Left lung (tissue), 10 donors: Measurements from ENCODE around the gene MYO5A. TPM values are rescaled to one million over a fixed set of nuclear protein-coding genes. Genes with fewer than 3 reads are reported as not detected.
A peak's percentile ranks its signal among the peaks of the same experiment; 100 is the strongest.
"Not testable (repeated sequence)": the region's sequence is repeated elsewhere in the genome, so short reads cannot be mapped to it uniquely, and the experiment has no call there.

Experiments used
- ATAC-seq: fragments of 200-7000 bp; cut with Tn5 transposase; one replicate; pipeline ENCODE4 v1.9.1; 2020; ENCODE audit warnings: moderate library complexity
- DNase-seq, 4 donors: peaks; one replicate each; pipeline ENCODE4 v3.0.0-alpha.2; 2013 to 2020
- H3K27ac ChIP-seq, 2 donors: fragments of 200-600 bp; sonication (generic) in 1 of 2; one replicate each; pipeline versions ENCODE4 v1.5.0 to v1.8.0; 2020 to 2021
- H3K27me3 ChIP-seq, 2 donors: fragments of 200-600 bp; sonication (generic) in 1 of 2; one replicate each; pipeline versions ENCODE4 v1.5.0 to v1.8.0; 2020 to 2021
- H3K36me3 ChIP-seq, 2 donors: fragments of 200-600 bp; sonication (generic) in 1 of 2; one replicate each; pipeline versions ENCODE4 v1.5.0 to v1.8.0; 2020 to 2021
- H3K4me1 ChIP-seq, 2 donors: fragments of 200-600 bp; one replicate each; pipeline ENCODE4 v1.8.0; 2021
- H3K4me3 ChIP-seq, 2 donors: fragments of 200-600 bp; sonication (generic) in 1 of 2; one replicate each; pipeline versions ENCODE4 v1.5.0 to v1.8.0; 2020 to 2021; ENCODE audit warnings: mild to moderate bottlenecking in 1 of 2
- H3K9me3 ChIP-seq, 2 donors: fragments of 200-600 bp; sonication (generic) in 1 of 2; one replicate each; pipeline versions ENCODE4 v1.5.0 to v1.8.0; 2020 to 2021
- CTCF ChIP-seq, 2 donors: fragments of 200-600 bp; sonication (generic) in 1 of 2; IDR thresholded peaks; one replicate each; pipeline versions ENCODE4 v1.5.0 to v1.8.0; 2021; ENCODE audit warnings: antibody characterized with exemption in 2 of 2
- intact Hi-C, 2 donors: fragments of 100-400 bp; cut with DNase I; formaldehyde crosslinking; loops; one replicate each; pipeline versions ENCODE4 v1.11.2 to v1.14.2; 2022
- polyA plus RNA-seq, 6 donors: library from polyadenylated mRNA; unstranded; fragments of 120-200 nt; gene quantifications; one replicate each; pipeline ENCODE4 v1.2.1, GENCODE V29; 2013; ENCODE audit not compliant: insufficient read length in 6 of 6
- total RNA-seq, 2 donors: library from RNA; stranded (reverse); fragmentation: NEBNext Ultra II Directional; extraction: Animal tissue kit (Norgen Biotek cat#: 25700); gene quantifications; one replicate each; pipeline ENCODE4 v1.2.1, GENCODE V29; 2021
- donor health status: DM: no; HTN: yes; CAD: no.
- donor health status: DM: no; HTN: no; CAD: no.

The MYO5A gene
- total and polyA plus RNA-seq, 8 donors, result 21.8 to 46.3 (median 34.3) TPM

GRCh38 chr15:52289629-52290081 is 239.0 kb downstream of the MYO5A start:
- H3K4me1 ChIP-seq, result peaks cover 0 to 13% of the 10 kb centered on the region in 2 donors
- H3K4me3 ChIP-seq, result no peak overlapping the region
- H3K27me3 ChIP-seq, result peaks cover under 1 to 18% of the 10 kb centered on the region in 2 donors
- intact Hi-C loops, result no loop called here
- H3K36me3 ChIP-seq, result no peaks in the 10 kb centered on the region
- H3K27ac ChIP-seq, result peak overlapping the region; percentile 53 to 88
- TF ChIP-seq CTCF (IDR thresholded peaks at IDR 0.05), result no peak
- H3K9me3 ChIP-seq, result no peaks in the 10 kb centered on the region
- ATAC-seq (peak; percentile 68), DNase-seq (peak in 1 of 4 donors; percentile 85)

GRCh38 chr15:52288986-52289385 is 239.7 kb downstream of the MYO5A start:
- TF ChIP-seq CTCF (IDR thresholded peaks at IDR 0.05), result no peak
- no peak overlapping the region for H3K4me3 ChIP-seq
- no peak for DNase-seq
- peak overlapping the region; percentile 53 to 88 for H3K27ac ChIP-seq
- no peaks in the 10 kb centered on the region for H3K36me3 ChIP-seq
- ATAC-seq, result no peak
- H3K27me3 ChIP-seq, result peaks cover 0 to 11% of the 10 kb centered on the region in 2 donors
- intact Hi-C loops, result no loop called here
- no peaks in the 10 kb centered on the region for H3K9me3 ChIP-seq
- peaks cover 0 to 13% of the 10 kb centered on the region in 2 donors for H3K4me1 ChIP-seq

GRCh38 chr15:52288051-52288942 is 240.4 kb downstream of the MYO5A start:
- peak; percentile 85 for ATAC-seq

GRCh38 chr15:52287114-52287513 is 241.6 kb downstream of the MYO5A start:
- no peak for DNase-seq
- Histone ChIP-seq H3K27ac (peak overlapping the region; percentile 67 to 88), H3K36me3 (no peaks in the 10 kb centered on the region), H3K4me1 (no peaks in the 10 kb centered on the region), H3K9me3 (no peaks in the 10 kb centered on the region), H3K27me3 (no peaks in the 10 kb centered on the region), H3K4me3 (no peak overlapping the region)
- peak; percentile 38 for ATAC-seq
- TF ChIP-seq CTCF (IDR thresholded peaks at IDR 0.05), result no peak
- intact Hi-C loops, result no loop called here

More at GRCh38 chr15:52288051-52288942, 240.4 kb downstream of the MYO5A start:
- Histone ChIP-seq H3K27me3 (peaks cover 0 to 5% of the 10 kb centered on the region in 2 donors), H3K36me3 (no peaks in the 10 kb centered on the region), H3K4me3 (no peak overlapping the region), H3K4me1 (peaks cover 0 to 7% of the 10 kb centered on the region in 2 donors), H3K9me3 (no peaks in the 10 kb centered on the region), H3K27ac (peak overlapping the region; percentile 67 to 88)
- no peak for TF ChIP-seq CTCF (IDR thresholded peaks at IDR 0.05)
- DNase-seq, result peak in 3 of 4 donors; percentile 76 to 89 (median 83)
- intact Hi-C loops, result no loop called here

- DNase-seq, result peak in 1 of 4 donors; percentile 73
- H3K4me1 ChIP-seq, intact Hi-C loops, ATAC-seq, H3K9me3 ChIP-seq, H3K4me3 ChIP-seq, H3K36me3 ChIP-seq, H3K27ac ChIP-seq, H3K27me3 ChIP-seq: not testable (repeated sequence)
Measured at GRCh38 chr15:52285941-52286340, 242.7 kb downstream of the MYO5A start.
